Epidermal melanocyte (primary cell): Measurements from ENCODE around the gene RPS6KB2.
"Not testable (repeated sequence)": the region's sequence is repeated elsewhere in the genome, so short reads cannot be mapped to it uniquely, and the experiment has no call there.

Experiments used
- DNase-seq: peaks from one replicate; pipeline ENCODE4 v3.0.0; 2011; ENCODE audit warnings: low spot score; ENCODE audit not compliant: insufficient read length

Gene RPS6KB2

DNA sequence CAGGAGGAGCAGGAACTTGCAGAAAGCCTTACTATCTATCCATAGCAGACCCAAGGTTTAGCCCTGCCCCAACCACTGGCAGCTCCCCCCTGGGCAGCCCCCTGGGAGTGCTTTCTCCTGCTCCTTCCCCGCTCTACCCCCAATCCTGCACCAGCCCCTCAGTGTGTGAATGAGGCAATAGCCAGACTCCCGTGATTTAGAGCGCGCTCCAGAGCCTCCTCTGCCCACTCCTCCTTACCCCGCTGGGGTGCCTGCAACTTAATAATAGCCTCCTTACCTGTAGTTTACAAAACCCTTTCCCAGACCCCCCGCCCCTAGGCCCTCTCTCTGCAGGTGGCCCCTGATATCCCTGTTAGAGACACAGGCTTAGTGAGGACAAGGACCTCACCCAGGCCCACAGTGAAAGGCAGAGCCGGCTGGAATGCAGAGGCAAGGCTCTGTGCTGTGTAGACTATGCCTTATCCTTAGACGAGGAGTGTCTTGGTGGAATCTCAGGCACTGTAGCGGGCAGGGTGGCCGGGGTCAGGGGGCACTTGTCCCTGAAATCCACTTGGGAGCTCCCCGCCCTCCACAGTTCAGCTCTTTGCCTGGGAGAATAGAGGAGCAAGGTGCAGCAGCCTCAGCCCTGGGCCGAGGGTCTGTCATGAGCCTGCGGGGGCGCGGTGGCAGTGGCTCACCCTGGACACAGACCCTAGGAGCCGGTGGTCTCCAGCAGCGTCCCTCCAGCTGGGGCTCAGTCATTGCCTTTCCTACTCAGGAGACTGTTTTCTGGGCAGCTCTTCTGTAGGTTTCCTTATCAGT is 17.1 kb upstream of the RPS6KB2 start:
- DNase-seq = no peak

DNA sequence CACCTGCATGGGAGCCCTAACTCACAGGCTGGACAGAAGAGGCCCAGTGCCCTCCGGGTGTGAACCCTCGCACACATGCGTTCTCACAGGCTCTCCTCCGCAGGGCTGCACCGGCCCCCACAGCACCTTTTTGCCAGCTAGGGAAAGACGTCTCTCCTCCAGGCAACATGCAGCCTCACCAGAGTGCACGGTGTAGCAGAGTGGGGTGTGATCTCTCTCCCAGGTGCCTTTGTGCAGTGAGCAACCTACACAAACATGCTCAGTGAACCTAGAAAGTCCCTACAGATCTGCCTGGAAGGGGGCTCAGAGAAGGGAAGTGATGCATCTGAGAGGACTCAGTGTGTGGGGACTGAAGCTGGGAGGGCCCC is 16.5 kb upstream of the RPS6KB2 start:
- DNase-seq = no peak

DNA sequence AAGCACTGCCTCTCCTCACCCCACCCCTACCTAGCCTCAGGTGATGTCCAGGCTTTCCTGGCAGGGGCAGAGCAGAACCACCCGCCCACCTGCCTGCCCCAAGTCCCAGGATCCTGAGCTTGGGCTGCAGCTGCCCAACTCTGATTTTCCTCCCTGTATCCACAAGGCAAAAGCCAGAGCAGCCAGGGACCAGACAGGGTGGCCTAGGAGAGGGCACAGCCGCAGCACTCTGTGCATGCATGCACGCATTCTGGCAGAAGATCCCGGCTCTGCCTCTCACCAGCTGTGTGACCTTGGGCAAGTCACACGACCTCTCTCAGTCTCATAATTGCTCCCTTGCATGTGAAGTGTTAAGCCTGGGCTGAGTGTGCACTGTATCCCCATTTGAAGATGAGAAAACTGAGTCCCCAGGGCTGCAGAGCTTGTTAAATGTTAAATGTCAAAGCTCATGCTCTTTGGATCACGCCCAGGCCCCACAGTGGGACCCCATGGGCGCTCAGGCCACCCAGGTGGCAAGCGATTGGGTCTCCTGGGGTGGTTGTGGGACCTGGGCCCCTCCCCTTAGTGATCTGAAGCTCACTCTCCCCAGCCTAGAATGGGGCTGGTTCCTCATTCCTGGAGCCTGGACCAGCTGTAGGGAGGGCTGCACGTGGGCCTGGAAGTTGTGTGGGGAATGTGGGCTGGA is 15.7 kb upstream of the RPS6KB2 start:
- DNase-seq = no peak

GRCh38 chr11:67413266-67413849 is 14.9 kb upstream of the RPS6KB2 start:
- no peak for DNase-seq

- DNase-seq = no peak
These were observed 12.6 kb upstream of the RPS6KB2 start, which contains the start of gene CARNS1 for GRCh38 chr11:67415501-67416304. TSS of gene CARNS1 (plus strand) at chr11:67415678. CDS start at chr11:67416200, 522 bp downstream.

DNA sequence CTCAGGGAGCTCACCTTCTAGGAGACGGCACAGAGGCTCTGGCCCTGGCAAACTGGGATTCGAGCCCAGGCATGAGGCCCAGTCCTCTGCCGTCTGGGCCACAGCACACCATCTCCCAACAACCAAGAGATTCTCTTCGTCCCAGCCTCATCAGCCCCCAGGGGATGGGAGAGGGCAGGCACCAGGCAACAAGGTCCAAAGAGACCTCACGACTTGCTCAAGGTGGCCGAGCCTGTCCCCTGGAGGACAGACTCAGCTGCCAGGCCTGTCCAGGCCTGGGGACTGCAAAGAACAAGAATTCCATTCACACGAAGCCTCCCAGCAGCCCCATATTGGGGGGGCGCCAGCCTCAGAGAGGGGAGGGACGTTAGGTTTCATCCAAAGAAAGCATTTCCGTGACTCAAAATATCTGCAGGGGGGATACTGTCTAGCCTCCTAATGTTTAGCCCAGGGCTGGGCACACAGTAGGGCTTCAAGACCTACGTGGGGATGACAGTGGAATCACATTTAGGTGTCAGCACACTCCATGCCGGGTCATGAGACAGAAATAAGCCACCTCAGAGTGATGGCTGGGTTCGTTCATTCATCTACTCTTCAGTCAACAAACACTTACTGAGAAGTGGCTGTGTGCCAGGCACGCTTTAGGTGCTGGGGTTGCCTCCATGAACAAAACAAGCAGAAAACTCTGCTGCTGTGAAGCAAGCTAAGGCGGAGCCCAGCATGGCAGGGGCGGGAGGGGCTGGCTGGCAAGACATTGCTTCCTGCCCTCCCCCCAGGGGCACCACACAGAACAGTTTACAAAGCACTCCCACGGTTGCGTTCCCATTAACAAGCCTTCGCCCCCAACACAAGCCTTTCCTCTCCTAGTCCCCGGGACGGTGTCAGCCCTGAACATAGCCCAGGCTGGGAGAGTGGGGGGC is 11.6 kb upstream of the RPS6KB2 start:
- DNase-seq = no peak

DNA sequence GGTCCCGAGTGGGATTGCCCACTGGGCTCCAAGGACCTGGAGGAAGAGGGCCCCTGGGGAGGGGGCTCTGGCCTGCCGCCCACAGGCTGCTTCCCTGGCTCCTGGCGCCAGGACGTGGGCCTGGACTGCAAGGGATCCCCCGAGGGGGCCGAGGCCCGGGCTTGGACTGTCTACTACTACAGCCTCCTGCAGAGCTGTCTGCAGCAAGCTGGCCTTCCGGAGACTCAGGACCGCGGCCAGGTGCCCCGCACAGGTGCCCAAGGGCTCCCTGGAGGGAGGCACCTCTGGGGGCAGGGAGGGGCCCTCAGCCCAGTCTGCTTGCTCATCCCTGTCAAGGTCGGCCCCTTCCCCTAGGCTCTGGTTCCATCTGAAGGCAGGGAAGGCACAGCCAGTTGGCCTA is 10.9 kb upstream of the RPS6KB2 start:
- DNase-seq = no peak

DNA sequence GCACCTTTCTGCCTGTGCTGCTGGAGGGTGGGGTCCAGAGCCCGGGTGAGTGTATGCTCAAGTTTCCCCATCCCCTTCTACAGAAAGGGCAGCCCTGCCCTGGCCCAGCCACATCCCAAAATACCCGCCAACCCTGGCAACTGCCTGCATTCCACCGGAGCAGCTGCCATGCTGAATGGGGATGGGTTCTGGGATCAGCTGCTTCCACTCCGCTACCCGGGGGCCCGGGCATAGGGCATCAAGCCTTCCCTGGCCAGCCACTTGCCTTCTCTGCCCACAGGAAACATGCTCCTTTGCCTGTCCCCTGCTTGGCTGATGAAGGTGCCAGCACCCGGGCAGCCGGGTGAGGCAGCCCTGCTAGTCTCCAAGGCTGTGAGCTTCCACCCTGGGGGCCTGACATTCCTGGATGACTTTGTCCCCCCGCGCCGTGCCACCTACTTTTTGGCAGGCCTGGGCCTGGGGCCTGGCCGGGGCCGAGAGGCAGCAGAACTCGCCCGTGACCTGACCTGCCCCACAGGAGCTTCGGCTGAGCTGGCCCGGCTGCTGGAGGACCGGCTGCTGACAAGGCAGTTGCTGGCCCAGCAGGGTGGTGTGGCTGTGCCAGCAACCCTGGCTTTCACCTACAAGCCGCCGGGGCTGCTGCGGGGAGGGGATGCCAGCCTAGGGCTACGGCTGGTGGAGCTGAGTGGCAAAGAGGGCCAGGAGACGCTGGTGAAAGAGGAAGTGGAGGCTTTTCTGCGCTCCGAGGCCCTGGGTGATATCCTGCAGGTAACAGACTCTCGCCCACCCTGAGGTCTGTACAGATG is 9.6 kb upstream of the RPS6KB2 start:
- no peak for DNase-seq

DNA sequence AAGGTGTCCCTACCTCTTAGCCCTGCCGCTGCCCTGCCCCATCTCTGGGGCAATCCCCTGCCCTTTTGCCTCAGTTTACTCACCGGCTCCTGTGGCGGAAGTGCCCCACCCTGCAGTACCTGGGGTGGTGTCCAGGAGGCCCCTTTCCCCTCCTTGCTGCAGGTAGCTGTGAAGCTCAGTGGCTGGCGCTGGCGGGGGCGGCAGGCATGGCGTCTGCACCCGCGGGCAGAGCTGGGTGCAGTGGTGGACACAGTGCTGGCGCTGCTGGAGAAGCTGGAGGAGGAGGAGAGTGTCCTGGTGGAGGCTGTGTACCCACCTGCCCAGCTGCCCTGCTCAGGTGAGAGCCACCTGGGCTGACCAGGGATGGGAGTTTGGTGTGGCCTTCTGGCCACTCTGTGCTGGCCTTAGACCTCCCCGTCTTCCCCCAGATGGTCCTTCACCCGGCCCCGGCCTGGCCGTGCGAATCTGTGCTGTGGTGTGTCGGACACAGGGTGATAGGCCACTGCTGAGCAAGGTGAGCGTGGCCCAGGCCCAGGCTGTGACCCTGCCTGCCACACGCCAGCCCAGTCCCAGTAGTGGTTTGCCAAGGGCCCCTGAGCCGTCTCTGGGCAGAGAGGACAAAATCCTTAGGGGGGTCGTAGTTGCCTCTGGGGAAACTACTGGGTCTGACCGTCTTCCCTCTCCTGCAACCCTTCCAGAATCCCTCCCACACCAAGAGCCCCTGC is 8.8 kb upstream of the RPS6KB2 start:
- no peak for DNase-seq

- no peak for DNase-seq
These were observed 8.1 kb upstream of the RPS6KB2 start for GRCh38 chr11:67420147-67420645.

DNA sequence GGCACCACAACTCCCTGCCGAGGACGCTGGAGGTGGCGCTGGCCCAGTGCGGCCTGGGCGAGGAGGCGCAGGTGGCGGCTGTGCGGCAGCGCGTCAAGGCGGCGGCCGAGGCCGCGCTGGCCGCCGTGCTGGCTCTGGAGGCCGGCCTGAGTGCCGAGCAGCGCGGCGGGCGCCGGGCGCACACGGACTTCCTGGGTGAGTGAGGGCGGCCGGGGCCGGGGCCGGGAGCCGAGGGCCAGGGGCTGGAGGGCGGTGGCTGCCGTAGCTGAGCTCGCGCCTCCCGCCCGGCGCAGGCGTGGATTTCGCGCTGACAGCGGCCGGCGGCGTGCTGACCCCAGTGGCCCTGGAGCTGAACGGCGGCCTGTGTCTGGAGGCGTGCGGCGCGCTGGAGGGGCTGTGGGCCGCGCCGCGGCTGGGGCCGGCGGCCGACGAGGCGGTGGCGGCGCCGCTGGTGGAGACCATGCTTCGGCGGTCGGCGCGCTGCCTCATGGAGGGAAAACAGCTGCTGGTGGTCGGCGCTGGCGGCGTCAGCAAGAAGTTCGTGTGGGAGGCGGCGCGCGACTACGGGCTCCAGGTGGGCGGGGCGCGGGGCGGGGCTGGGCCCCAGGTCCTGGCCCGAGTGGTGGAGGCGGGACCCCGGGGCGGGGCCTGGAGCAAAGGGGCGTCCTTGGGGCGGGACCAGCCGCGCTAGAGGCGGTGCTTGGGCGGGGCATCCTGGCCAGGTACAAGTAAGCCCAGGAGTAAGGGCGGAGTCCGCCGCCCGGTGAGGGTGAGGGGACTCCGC is 7.5 kb upstream of the RPS6KB2 start:
- peak; percentile 98 for DNase-seq

DNA sequence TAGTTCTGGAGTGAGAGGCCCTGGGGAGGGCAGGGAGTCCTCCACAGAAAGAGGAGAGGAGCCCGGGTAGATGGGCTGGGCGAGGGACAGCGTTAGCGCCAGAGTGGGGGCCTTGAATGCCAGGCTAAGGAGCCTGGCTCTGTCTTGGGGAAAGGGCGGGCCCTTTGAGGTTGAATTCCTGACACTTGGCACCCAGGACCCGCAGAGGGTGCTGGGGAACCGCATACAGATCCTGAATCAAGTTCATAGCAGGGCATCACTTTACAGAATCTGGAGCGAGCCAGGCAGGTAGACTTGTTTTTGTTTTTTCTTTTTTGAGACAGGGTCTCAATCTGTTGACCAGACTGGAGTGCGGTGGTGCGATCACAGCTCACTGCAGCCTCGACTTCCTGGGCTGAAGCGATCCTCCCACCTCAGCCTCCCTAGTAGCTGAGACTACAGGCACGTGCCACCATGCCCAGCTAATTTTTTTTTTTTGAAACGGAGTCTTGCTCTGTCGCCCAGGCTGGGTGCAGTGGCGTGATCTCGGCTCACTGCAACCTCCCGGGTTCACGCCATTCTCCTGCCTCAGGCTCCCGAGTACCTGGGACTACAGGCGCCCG is 6.8 kb upstream of the RPS6KB2 start:
- no peak for DNase-seq

- DNase-seq = no peak
These were observed 5.4 kb upstream of the RPS6KB2 start for GRCh38 chr11:67422891-67423290.

- no peak for DNase-seq
These were observed 4.8 kb upstream of the RPS6KB2 start for GRCh38 chr11:67423466-67423865.

DNA sequence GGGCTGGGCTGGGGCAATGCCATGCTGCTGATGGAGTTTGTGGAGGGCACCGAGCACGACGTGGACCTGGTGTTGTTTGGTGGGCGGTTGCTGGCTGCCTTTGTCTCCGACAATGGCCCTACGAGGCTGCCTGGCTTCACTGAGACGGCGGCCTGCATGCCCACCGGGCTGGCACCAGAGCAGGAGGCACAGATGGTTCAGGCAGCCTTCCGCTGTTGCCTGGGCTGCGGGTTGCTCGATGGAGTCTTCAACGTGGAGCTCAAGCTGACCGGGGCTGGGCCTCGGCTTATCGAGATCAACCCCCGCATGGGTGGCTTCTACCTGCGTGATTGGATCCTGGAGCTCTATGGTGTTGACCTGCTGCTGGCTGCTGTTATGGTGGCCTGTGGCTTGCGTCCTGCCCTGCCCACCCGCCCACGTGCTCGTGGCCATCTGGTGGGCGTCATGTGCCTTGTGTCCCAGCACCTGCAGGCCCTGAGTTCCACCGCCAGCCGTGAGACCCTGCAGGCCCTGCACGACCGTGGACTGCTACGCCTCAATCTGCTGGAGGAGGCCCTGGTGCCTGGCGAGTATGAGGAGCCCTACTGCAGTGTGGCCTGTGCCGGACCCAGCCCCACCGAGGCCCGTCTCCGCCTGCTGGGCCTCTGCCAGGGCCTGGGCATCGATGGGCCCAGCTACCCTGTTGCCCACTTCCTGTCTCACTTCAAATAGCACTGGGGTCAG is 4.2 kb upstream of the RPS6KB2 start:
- DNase-seq = no peak

DNA sequence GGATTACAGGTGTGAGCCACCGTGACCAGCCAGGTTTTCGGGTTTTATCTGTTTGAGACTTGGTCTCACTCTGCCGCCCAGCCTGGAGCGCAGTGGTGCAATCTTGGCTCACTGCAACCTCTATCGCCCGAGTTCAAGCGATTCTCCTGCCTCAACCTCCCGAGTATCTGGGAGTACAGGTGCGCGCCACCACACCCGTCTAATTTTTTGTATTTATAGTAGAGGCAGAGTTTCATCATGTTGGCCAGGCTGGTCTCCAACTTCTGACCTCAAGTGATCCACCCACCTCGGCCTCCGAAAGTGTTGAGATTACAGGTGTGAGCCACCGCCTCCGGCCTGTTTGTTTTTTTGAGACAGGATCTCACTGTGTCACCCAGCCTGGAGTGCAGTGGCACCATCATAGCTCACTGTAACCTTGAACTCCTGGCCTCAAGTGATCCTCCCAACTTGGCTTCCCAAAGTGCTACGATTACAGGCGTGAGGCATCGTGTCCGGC is 882 bp upstream of the RPS6KB2 start:
- DNase-seq = not testable (repeated sequence)
